ENCODE data around the gene QSOX2. TPM values are rescaled to one million over a fixed set of nuclear protein-coding genes. Genes with fewer than 3 reads are reported as not detected.

Gene QSOX2
- total RNA-seq, 1 experiment from 2014 or later, result 14.8 TPM

GRCh38 chr9:136178061-136178772 lies 67.4 kb downstream of the QSOX2 start:
- no peak for DNase-seq (ENCODE audit: low read depth, low spot score)
- in situ Hi-C loops (cut with HindIII; ENCODE audit: low pct_unique_long_range_greater_than_20kb, low sequenced_read_pairs), result no loop called here

GRCh38 chr9:136177224-136177623 lies 68.4 kb downstream of the QSOX2 start:
- in situ Hi-C loops (cut with HindIII; ENCODE audit: low pct_unique_long_range_greater_than_20kb, low sequenced_read_pairs), result no loop called here
- DNase-seq (ENCODE audit: low read depth, low spot score), result no peak

GRCh38 chr9:136175616-136176197 lies 69.9 kb downstream of the QSOX2 start:
- in situ Hi-C loops (cut with HindIII; ENCODE audit: low pct_unique_long_range_greater_than_20kb, low sequenced_read_pairs), result no loop called here
- no peak for DNase-seq (ENCODE audit: low read depth, low spot score)

- no peak for DNase-seq (ENCODE audit: low read depth, low spot score)
- in situ Hi-C loops (cut with HindIII; ENCODE audit: low pct_unique_long_range_greater_than_20kb, low sequenced_read_pairs), result no loop called here
These were observed 70.6 kb downstream of the QSOX2 start for GRCh38 chr9:136174779-136175615.

GRCh38 chr9:136173648-136174290 lies 71.8 kb downstream of the QSOX2 start:
- DNase-seq (ENCODE audit: low read depth, low spot score), result no peak
- in situ Hi-C loops (cut with HindIII; ENCODE audit: low pct_unique_long_range_greater_than_20kb, low sequenced_read_pairs), result no loop called here

- DNase-seq (ENCODE audit: low read depth, low spot score), result no peak
- in situ Hi-C loops (cut with HindIII; ENCODE audit: low pct_unique_long_range_greater_than_20kb, low sequenced_read_pairs), result no loop called here
These were observed 73.1 kb downstream of the QSOX2 start for GRCh38 chr9:136172412-136173079.

- no peak for DNase-seq (ENCODE audit: low read depth, low spot score)
- in situ Hi-C loops (cut with HindIII; ENCODE audit: low pct_unique_long_range_greater_than_20kb, low sequenced_read_pairs), result no loop called here
These were observed 73.7 kb downstream of the QSOX2 start for GRCh38 chr9:136171801-136172411.

GRCh38 chr9:136171009-136171800 lies 74.4 kb downstream of the QSOX2 start:
- in situ Hi-C loops (cut with HindIII; ENCODE audit: low pct_unique_long_range_greater_than_20kb, low sequenced_read_pairs), result no loop called here
- DNase-seq (ENCODE audit: low read depth, low spot score), result no peak

GRCh38 chr9:136170006-136170901 lies 75.4 kb downstream of the QSOX2 start:
- in situ Hi-C loops (cut with HindIII; ENCODE audit: low pct_unique_long_range_greater_than_20kb, low sequenced_read_pairs), result no loop called here
- DNase-seq (ENCODE audit: low read depth, low spot score), result peak; percentile 42

- no peak for DNase-seq (ENCODE audit: low read depth, low spot score)
- in situ Hi-C loops (cut with HindIII; ENCODE audit: low pct_unique_long_range_greater_than_20kb, low sequenced_read_pairs), result no loop called here
These were observed 76.1 kb downstream of the QSOX2 start for GRCh38 chr9:136169495-136169894.

GRCh38 chr9:136163248-136163850 lies 82.3 kb downstream of the QSOX2 start:
- no peak for DNase-seq (ENCODE audit: low read depth, low spot score)
- in situ Hi-C loops (cut with HindIII; ENCODE audit: low pct_unique_long_range_greater_than_20kb, low sequenced_read_pairs), result no loop called here

GRCh38 chr9:136160995-136161610 lies 84.5 kb downstream of the QSOX2 start:
- in situ Hi-C loops (cut with HindIII; ENCODE audit: low pct_unique_long_range_greater_than_20kb, low sequenced_read_pairs), result no loop called here

GRCh38 chr9:136160381-136160841 lies 85.2 kb downstream of the QSOX2 start:
- no peak for DNase-seq (ENCODE audit: low read depth, low spot score)
- in situ Hi-C loops (cut with HindIII; ENCODE audit: low pct_unique_long_range_greater_than_20kb, low sequenced_read_pairs), result no loop called here

More at GRCh38 chr9:136160995-136161610, 84.5 kb downstream of the QSOX2 start:
- DNase-seq (ENCODE audit: low read depth, low spot score), result no peak

GRCh38 chr9:136159851-136160250 lies 85.8 kb downstream of the QSOX2 start:
- no peak for DNase-seq (ENCODE audit: low read depth, low spot score)
- in situ Hi-C loops (cut with HindIII; ENCODE audit: low pct_unique_long_range_greater_than_20kb, low sequenced_read_pairs), result no loop called here

Measured in SK-MEL-5 (cell line).